GM12864 (cell line): ENCODE data around the gene NLGN1.

ENCODE experiments used
- DNase-seq: peaks from one replicate; pipeline ENCODE4 v3.0.0-alpha.2; 2011; ENCODE audit warnings: low read depth
- H3K4me3 ChIP-seq: 2 replicates; pipeline ENCODE4 v1.5.1; 2011; ENCODE audit warnings: mild to moderate bottlenecking, low read depth, low read length, control low read depth
- CTCF ChIP-seq: IDR thresholded peaks from 2 replicates; pipeline ENCODE4 v1.5.1; 2011; ENCODE audit warnings: low read depth, mild to moderate bottlenecking, moderate library complexity, low read length, control low read depth, inconsistent platforms; ENCODE audit errors: missing control alignments

NLGN1 gene

DNA sequence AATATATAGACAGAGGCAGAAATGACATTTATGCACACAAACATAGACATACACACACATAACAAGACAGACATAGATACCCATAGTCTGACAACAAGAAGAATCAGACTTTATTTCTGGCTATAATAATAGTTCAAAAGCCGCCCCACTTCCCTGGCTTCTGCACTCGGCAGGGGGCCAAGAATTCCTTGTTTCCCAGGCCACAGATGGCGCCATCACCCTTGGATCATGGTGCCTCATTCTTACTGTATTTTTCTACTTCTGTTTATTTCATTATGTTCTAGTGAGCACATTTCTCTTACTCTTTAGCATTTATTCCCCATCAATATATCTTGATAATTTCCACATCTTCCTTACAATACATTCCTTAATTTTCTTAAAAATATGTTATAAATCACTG is 387.5 kb downstream of the NLGN1 start:
- TF ChIP-seq CTCF = no peak
- no peak overlapping the region for H3K4me3 ChIP-seq

DNA sequence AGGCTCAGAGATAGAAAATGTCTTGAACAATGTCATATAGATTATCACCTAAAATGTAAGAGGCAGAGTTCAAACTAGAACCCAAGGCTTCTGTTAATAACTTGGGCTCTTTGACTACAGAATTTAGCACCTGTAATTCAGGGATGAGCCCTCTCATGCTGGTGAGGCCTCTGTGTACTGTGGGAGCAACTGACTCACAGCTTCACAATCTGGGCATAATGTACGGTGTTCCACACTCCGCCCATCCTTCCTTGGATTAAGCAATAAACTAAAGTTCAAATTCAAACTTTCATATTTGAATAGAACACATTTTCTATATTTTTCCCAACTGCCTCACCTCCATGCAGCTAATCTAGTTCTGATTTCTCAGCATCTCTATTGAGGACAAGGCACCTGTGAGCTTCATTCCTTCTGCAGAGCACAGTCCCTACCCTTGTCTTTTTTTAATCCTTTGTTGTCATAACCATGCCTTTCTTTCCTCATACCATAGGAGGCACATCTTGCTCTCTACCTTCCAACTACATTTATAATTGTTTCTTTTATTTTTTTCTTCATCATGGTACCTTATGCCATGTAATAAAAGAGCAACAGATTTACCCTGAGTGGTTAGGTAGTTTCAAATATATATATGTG is 392.1 kb downstream of the NLGN1 start:
- TF ChIP-seq CTCF = no peak
- H3K4me3 ChIP-seq = no peak overlapping the region
- DNase-seq = no peak

More for the DNA sequence above, 387.5 kb downstream of the NLGN1 start:
- no peak for DNase-seq

DNA sequence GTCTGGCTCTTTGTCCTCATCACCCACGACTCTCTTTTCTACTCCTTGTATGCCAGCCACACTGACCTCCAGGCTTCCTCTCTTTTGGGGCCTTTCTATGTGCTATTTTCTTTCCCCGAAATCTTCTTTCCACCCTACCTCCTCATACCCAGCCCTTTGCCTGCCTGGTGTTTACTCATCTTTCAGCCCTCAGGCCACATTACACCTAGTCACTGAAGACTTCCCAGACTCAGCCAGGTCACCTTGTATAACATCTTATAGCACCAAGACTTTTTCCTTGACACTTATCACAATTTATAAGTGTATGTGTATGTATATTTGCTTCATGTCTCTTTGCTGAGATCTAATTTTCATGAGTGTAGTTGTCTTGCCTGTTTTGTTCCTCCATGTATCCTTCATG is 396.4 kb downstream of the NLGN1 start:
- no peak overlapping the region for H3K4me3 ChIP-seq
- no peak for DNase-seq
- no peak for TF ChIP-seq CTCF

DNA sequence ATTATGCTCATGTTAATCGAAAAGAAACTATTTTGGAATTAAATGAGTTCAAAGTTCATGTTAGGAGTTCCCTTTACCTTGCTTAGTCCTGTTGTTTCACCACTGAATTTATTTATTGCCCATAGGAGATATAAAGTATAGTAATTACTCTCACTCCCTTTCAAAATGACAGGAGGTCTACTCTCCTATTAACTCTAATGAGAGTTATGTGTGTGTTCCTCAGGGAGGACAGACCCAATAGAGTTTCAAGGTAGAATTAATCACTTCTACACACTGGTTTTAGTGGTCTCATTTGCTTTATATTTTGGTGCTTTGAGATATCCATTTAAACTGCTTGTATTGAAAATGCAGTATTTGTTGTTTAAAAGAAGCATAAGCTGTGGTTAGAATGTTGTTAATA is 398.9 kb downstream of the NLGN1 start:
- no peak for TF ChIP-seq CTCF
- DNase-seq = no peak

DNA sequence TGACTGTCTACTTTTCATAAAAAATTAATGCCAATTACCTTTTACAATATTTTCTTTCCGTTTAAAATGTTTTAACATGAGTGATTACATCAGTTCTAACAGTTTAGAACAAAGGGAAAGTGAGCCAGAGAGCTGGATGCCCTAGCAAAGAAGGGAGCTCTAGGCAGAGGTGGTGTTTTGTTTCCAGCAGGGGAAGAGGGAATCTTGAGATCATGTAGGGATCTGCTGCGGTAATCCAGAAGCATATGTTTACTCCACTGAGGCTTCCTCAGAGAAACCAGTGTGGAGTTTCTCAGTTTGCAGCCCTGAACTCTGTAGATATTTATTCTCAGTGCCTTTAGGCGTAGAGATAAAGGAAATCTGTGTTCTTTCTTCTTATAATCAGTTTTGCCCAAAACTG is 399.3 kb downstream of the NLGN1 start:
- H3K4me3 ChIP-seq = no peak overlapping the region
- no peak for DNase-seq
- TF ChIP-seq CTCF = no peak

More for the DNA sequence above, 398.9 kb downstream of the NLGN1 start:
- no peak overlapping the region for H3K4me3 ChIP-seq

DNA sequence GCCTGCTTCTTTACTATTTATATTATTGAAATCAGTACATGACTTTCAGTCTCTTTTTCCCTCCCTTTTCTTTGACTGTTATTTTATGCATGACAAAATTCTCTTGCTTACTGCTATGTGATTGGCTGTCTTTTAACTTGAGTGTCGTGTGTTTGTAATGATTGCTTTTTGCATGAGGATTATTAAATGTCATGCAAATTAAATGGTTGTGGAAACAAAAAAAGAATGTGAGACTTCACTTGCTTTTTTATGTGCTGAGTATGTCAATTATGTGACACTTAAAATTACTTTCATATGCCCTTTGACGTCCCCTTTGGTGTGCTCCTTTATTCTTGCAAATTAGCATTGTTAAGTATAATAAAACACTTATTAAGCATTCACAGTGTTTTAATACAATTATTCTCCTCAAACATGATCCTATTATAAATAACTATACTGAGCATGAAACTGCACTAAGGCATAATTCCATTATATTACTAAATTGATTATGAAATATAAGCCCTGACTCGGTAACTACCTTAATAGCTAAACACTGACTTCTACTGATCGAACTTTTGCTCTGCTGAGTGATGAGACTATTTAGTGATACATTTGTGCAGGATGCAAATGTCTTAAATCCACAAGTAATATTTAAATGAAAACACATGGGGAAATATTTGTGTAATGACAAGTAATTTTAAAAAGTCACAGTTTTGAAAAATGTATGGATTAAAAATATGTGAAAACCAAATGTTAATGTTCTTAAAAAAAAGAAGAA is 401.7 kb downstream of the NLGN1 start:
- no peak for TF ChIP-seq CTCF
- no peak overlapping the region for H3K4me3 ChIP-seq
- no peak for DNase-seq

DNA sequence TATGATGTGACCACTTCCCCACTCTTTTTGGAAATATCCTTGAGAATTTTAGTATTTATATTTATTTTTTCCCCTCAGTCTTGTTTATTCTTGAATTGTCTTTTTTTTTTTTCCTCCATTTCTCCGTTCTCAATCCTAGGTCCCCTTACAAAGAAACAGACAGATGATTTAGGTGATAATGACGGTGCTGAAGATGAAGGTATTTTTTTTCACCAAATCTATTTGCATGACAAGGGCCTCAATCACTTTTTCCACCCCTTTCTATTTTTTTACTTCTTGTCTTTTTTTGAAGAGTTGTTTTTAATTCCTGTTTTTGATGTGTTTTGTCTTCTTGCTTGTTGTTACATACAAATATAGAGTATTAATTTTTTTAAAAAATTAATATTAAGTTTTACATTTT is 402.6 kb downstream of the NLGN1 start:
- TF ChIP-seq CTCF = no peak
- no peak overlapping the region for H3K4me3 ChIP-seq
- no peak for DNase-seq
